PC-9 (cell line): Measurements from ENCODE around the gene C6orf163. TPM values are rescaled to one million over a fixed set of nuclear protein-coding genes. Genes with fewer than 3 reads are reported as not detected.
"Not testable (repeated sequence)": the region's sequence is repeated elsewhere in the genome, so short reads cannot be mapped to it uniquely, and the experiment has no call there.

ENCODE experiments used
- BruUV-seq: library from RNA; stranded (reverse); fragments of 400-500 nt; replicated peaks from 2 replicates; lab custom pipeline; 2021; lab: Mats Ljungman, UMichigan
- CTCF ChIA-PET: fragments of 300-600 bp; sonication (Branson Sonifier 250); formaldehyde crosslinking; loops from one replicate; lab custom pipeline; 2022; ENCODE audit warnings: antibody characterized with exemption; lab: Charles Lee
- POLR2A ChIA-PET: fragments of 300-600 bp; sonication (Branson Sonifier 250); formaldehyde crosslinking; loops from one replicate; lab custom pipeline; 2022; ENCODE audit warnings: antibody characterized with exemption; ENCODE audit not compliant: unreplicated experiment; lab: Charles Lee
- DNase-seq, 2 experiments: peaks; one replicate each; pipeline versions ENCODE4 v3.0.0 to v3.0.0-alpha.2; 2015 to 2022; ENCODE audit warnings: mixed read lengths in 1 of 2
- H2AFZ ChIP-seq: fragments of 200-600 bp; sonication (generic); 2 replicates; pipeline ENCODE4 v1.8.1; 2017; ENCODE audit warnings: antibody characterized with exemption
- H3F3A ChIP-seq: fragments of 200-600 bp; sonication (generic); 2 replicates; pipeline ENCODE4 v1.8.1; 2017; ENCODE audit warnings: antibody characterized with exemption, mild to moderate bottlenecking, low read depth; ENCODE audit not compliant: insufficient read depth
- H3K27ac ChIP-seq: fragments of 200-600 bp; sonication (generic); 2 replicates; pipeline ENCODE4 v1.6.1; 2016; ENCODE audit warnings: mixed run types
- H3K27me3 ChIP-seq: fragments of 200-600 bp; sonication (generic); 2 replicates; pipeline ENCODE4 v1.6.1; 2016; ENCODE audit warnings: low read depth, mixed run types; ENCODE audit not compliant: insufficient read depth
- H3K36me3 ChIP-seq: fragments of 200-600 bp; sonication (generic); 2 replicates; pipeline ENCODE4 v1.6.1; 2016; ENCODE audit warnings: low read depth, mixed run types
- H3K4me1 ChIP-seq: fragments of 200-600 bp; sonication (generic); replicated peaks from 2 replicates; pipeline ENCODE4 v1.6.1; 2016; ENCODE audit warnings: mixed run types; ENCODE audit not compliant: insufficient read depth
- H3K4me2 ChIP-seq: fragments of 200-600 bp; sonication (generic); 2 replicates; pipeline ENCODE4 v1.6.1; 2017; ENCODE audit warnings: mixed run types
- H3K4me3 ChIP-seq: fragments of 200-600 bp; sonication (generic); 2 replicates; pipeline ENCODE4 v1.6.1; 2016; ENCODE audit warnings: mixed run types
- H3K79me2 ChIP-seq: fragments of 200-600 bp; sonication (generic); 2 replicates; pipeline ENCODE4 v1.6.1; 2017; ENCODE audit warnings: low read depth, mixed run types
- H3K9me2 ChIP-seq: fragments of 200-600 bp; sonication (generic); 2 replicates; pipeline ENCODE4 v1.8.1; 2017; ENCODE audit warnings: mild to moderate bottlenecking; ENCODE audit not compliant: insufficient read depth
- H3K9me3 ChIP-seq: fragments of 200-600 bp; sonication (generic); 2 replicates; pipeline ENCODE4 v1.8.1; 2016; ENCODE audit warnings: low read depth; ENCODE audit not compliant: insufficient read depth
- H4K20me1 ChIP-seq: fragments of 200-600 bp; sonication (generic); 2 replicates; pipeline ENCODE4 v1.8.1; 2017; ENCODE audit not compliant: insufficient read depth
- CTCF ChIP-seq: fragments of 200-600 bp; sonication (generic); conservative IDR thresholded peaks from 2 replicates; pipeline ENCODE4 v1.6.1; 2017; ENCODE audit warnings: mixed run types, antibody characterized with exemption, mild to moderate bottlenecking, moderate library complexity
- EZH2 ChIP-seq: fragments of 200-600 bp; sonication (generic); IDR thresholded peaks from 2 replicates; pipeline ENCODE4 v1.8.0; 2017; ENCODE audit warnings: antibody characterized with exemption, low read depth
- intact Hi-C: fragments of 100-400 bp; cut with micrococcal nuclease; formaldehyde crosslinking; loops from one replicate; pipeline ENCODE4 v1.10.0; 2022; ENCODE audit not compliant: unreplicated experiment
- total RNA-seq: library from RNA; stranded (reverse); gene quantifications from 2 replicates; pipeline ENCODE4 v1.2.3, GENCODE V29; 2021

The C6orf163 gene
- total RNA-seq, 1 experiment from 2014 or later, result 2.0 TPM

- POLR2A ChIA-PET, result no interaction called here
- Histone ChIP-seq H3K9me3 (no peaks in the 10 kb centered on the region), H4K20me1 (no peaks in the 10 kb centered on the region), H3K4me1 (no peaks in the 10 kb centered on the region), H3K27ac (no peak within 1 kb of the TSS), H3K9me2 (no peaks in the 10 kb centered on the region), H3K27me3 (no peaks in the 10 kb centered on the region), H3K4me3 (peak within 1 kb of the TSS; percentile 92), H3K79me2 (no peaks in the 10 kb centered on the region), H3K4me2 (peak within 1 kb of the TSS; percentile 92), H3F3A (no peaks in the 10 kb centered on the region), H2AFZ (peak within 1 kb of the TSS; percentile 99), H3K36me3 (no peaks in the 10 kb centered on the region)
- no peak for TF ChIP-seq EZH2
- TF ChIP-seq CTCF, result peak; percentile 84
- TSS peak; percentile 57 for BruUV-seq
- DNase-seq, result peak; percentile 55 to 83
- intact Hi-C loops, result loop anchor here (2.0 kb wide), 1 partner anchor 150 kb away; the partner anchor contains the start of gene SLC35A1
- CTCF ChIA-PET, result interaction anchor here (0.5 kb wide), 1 partner anchor 235 kb away, joined by 3 read pairs; no protein-coding TSS in a partner anchor
Measured at GRCh38 chr6:87322304-87323212, 22.1 kb upstream of the C6orf163 start, which contains the start of gene SMIM8. SMIM8 (plus strand) TSS chr6:87322588; CDS start chr6:87337032, 14,444 bp downstream.

GRCh38 chr6:87323880-87324279 lies 20.7 kb upstream of the C6orf163 start:
- H3K27me3 ChIP-seq, BruUV-seq, H3K4me3 ChIP-seq, H2AFZ ChIP-seq, DNase-seq, H3K9me2 ChIP-seq, H3K36me3 ChIP-seq, H3K4me1 ChIP-seq, H3K79me2 ChIP-seq, POLR2A ChIA-PET, H3F3A ChIP-seq, H3K4me2 ChIP-seq, CTCF ChIA-PET, H4K20me1 ChIP-seq, H3K27ac ChIP-seq, H3K9me3 ChIP-seq: not testable (repeated sequence)
- intact Hi-C loops, result loop anchor here (2.0 kb wide), 1 partner anchor 149 kb away; the partner anchor contains the start of gene SLC35A1

GRCh38 chr6:87330961-87331360 lies 13.7 kb upstream of the C6orf163 start:
- DNase-seq, result no peak
- TF ChIP-seq CTCF (no peak), EZH2 (no peak)
- H3K4me3 ChIP-seq, result no peak overlapping the region
- BruUV-seq, result no TSS peak
- no peaks in the 10 kb centered on the region for H4K20me1 ChIP-seq
- no peaks in the 10 kb centered on the region for H3K9me3 ChIP-seq
- H3K79me2 ChIP-seq, result no peaks in the 10 kb centered on the region
- POLR2A ChIA-PET, result no interaction called here
- H3K9me2 ChIP-seq, result no peaks in the 10 kb centered on the region
- no peak overlapping the region for H2AFZ ChIP-seq
- no peak overlapping the region for H3K27ac ChIP-seq
- H3K27me3 ChIP-seq, result no peaks in the 10 kb centered on the region
- no peaks in the 10 kb centered on the region for H3K36me3 ChIP-seq
- intact Hi-C loops, result no loop called here
- no peak overlapping the region for H3K4me2 ChIP-seq
- H3F3A ChIP-seq, result no peaks in the 10 kb centered on the region
- CTCF ChIA-PET, result no interaction called here
- no peaks in the 10 kb centered on the region for H3K4me1 ChIP-seq
